ENCODE measurements around the gene GPR84. TPM values are rescaled to one million over a fixed set of nuclear protein-coding genes. Genes with fewer than 3 reads are reported as not detected.

The GPR84 gene
- total and polyA plus RNA-seq, 9 of the 15 experiments (the other 6 are each of a cell fraction or from before 2014, with no cell fraction given): 0.07 to 0.18 (median 0.11) TPM; not detected in 5

GRCh38 chr12:54390668-54391551 is 26.6 kb upstream of the GPR84 start:
- H3K9ac ChIP-seq (ENCODE audit: insufficient read depth in 1 of 2, low read depth in 2 of 2, low read length in 2 of 2): peak overlapping the region; percentile 56 to 91; a peak in 3 of 4 replicates
- in situ Hi-C loops (cut with MboI): loop anchor here (10.0 kb wide), 1 partner anchor 54 kb away; no protein-coding TSS in a partner anchor
- TF ChIP-seq FOXA3 (CRISPR knock-in tag; conservative IDR thresholded peaks at IDR 0.05 in 1 of 2, IDR thresholded peaks at IDR 0.05 in 1 of 2) (no peak), ELK1 (CRISPR knock-in tag; IDR thresholded peaks at IDR 0.05) (no peak), ZBTB1 (CRISPR knock-in tag; IDR thresholded peaks at IDR 0.05; ENCODE audit: borderline replicate concordance, low read depth) (no peak), HDAC2 (IDR thresholded peaks at IDR 0.05) (no peak), ZNF175 (CRISPR knock-in tag; IDR thresholded peaks at IDR 0.05; ENCODE audit: low read depth) (no peak), NFIC (IDR thresholded peaks at IDR 0.05) (peak; percentile 61), ZNF224 (CRISPR knock-in tag; IDR thresholded peaks at IDR 0.05) (no peak), CC2D1A (IDR thresholded peaks at IDR 0.05) (no peak), ZNF764 (CRISPR knock-in tag; IDR thresholded peaks at IDR 0.05; ENCODE audit: low read depth) (no peak), TAL1 (IDR thresholded peaks at IDR 0.05) (peak; percentile 59), MYC (IDR thresholded peaks at IDR 0.05; ENCODE audit: low read depth, low read length) (no peak), MYC (CRISPR knock-in tag; IDR thresholded peaks at IDR 0.05; ENCODE audit: borderline replicate concordance, low read depth) (no peak), ZFP30 (CRISPR knock-in tag; IDR thresholded peaks at IDR 0.05; ENCODE audit: borderline replicate concordance) (no peak), ZNF57 (CRISPR knock-in tag; IDR thresholded peaks at IDR 0.05) (no peak), BRD9 (IDR thresholded peaks at IDR 0.05; ENCODE audit: low read depth, partially characterized antibody) (no peak), RBM15 (IDR thresholded peaks at IDR 0.05; ENCODE audit: insufficient read depth, low read length) (no peak)
- TF ChIP-seq, protein P1, sequence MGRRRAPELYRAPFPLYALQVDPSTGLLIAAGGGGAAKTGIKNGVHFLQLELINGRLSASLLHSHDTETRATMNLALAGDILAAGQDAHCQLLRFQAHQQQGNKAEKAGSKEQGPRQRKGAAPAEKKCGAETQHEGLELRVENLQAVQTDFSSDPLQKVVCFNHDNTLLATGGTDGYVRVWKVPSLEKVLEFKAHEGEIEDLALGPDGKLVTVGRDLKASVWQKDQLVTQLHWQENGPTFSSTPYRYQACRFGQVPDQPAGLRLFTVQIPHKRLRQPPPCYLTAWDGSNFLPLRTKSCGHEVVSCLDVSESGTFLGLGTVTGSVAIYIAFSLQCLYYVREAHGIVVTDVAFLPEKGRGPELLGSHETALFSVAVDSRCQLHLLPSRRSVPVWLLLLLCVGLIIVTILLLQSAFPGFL (CRISPR knock-in tag; IDR thresholded peaks at IDR 0.05): no peak
- TF ChIP-seq, protein P2, sequence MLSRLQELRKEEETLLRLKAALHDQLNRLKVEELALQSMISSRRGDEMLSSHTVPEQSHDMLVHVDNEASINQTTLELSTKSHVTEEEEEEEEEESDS (CRISPR knock-in tag; IDR thresholded peaks at IDR 0.05): no peak
- TF ChIP-seq, protein P3, sequence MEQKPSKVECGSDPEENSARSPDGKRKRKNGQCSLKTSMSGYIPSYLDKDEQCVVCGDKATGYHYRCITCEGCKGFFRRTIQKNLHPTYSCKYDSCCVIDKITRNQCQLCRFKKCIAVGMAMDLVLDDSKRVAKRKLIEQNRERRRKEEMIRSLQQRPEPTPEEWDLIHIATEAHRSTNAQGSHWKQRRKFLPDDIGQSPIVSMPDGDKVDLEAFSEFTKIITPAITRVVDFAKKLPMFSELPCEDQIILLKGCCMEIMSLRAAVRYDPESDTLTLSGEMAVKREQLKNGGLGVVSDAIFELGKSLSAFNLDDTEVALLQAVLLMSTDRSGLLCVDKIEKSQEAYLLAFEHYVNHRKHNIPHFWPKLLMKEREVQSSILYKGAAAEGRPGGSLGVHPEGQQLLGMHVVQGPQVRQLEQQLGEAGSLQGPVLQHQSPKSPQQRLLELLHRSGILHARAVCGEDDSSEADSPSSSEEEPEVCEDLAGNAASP (IDR thresholded peaks at IDR 0.05): no peak

More at GRCh38 chr12:54390668-54391551, 26.6 kb upstream of the GPR84 start:
- Histone ChIP-seq H3K4me1 (replicated peaks in 1 of 2; ENCODE audit: control insufficient read depth in 2 of 2, insufficient read depth in 2 of 2, low read length in 2 of 2) (peaks cover 66 to 67% of the 10 kb centered on the region in 2 experiments), H3K9me3 (replicated peaks; ENCODE audit: control insufficient read depth, insufficient read depth, low read depth, low read length) (no peaks in the 10 kb centered on the region), H3K79me2 (ENCODE audit: control insufficient read depth, insufficient read depth, low read length) (peaks cover 78% of the 10 kb centered on the region), H3K9me1 (ENCODE audit: control insufficient read depth, insufficient read depth, low read length) (no peaks in the 10 kb centered on the region), H4K20me1 (replicated peaks; ENCODE audit: control insufficient read depth, insufficient read depth, low read length) (no peaks in the 10 kb centered on the region; the same call in 1 of the 2 replicates), H3K27me3 (ENCODE audit: control insufficient read depth in 2 of 2, insufficient read depth in 2 of 2, low read length in 2 of 2) (no peaks in the 10 kb centered on the region), H3K36me3 (ENCODE audit: control insufficient read depth, insufficient read depth, low read length) (peaks cover 43% of the 10 kb centered on the region), H2AFZ (ENCODE audit: low read depth, low read length) (peak overlapping the region; percentile 58), H3K27ac (ENCODE audit: extremely low read depth, low read depth, low read length) (peak overlapping the region; percentile 62), H3K4me2 (ENCODE audit: insufficient read depth, low read length) (peak overlapping the region; percentile 88), H3K4me3 (peak overlapping the region; percentile 57)
- ChIA-PET POLR2A (interaction anchor here (0.6 to 1.5 kb wide), 5 partner anchors 9 to 110 kb away, joined by 3 to 7 read pairs (median 4); partner anchors contain the start of gene HNRNPA1), CTCF (ENCODE audit: low intra/inter-chr PET ratio) (no interaction called here)
- DNase-seq (ENCODE audit: extremely low read depth in 1 of 4, low spot score in 3 of 4): peak; percentile 95 to 97 (median 96)
- ATAC-seq: peak; percentile 87
- FAIRE-seq: peak; percentile 67
- intact Hi-C loops (cut with micrococcal nuclease): no loop called here
- WGBS (ENCODE audit: insufficient coverage, low coverage, missing lambda C conversion rate): under 1% methylated on average over 26 of the region's 51 CpGs
- TSS peak; percentile 33 for BruUV-seq (replicated peaks)

All from K562 (cell line).